HG03039 (cell line): ENCODE data around the gene SLC46A1.
A peak's percentile ranks its signal among the peaks of the same experiment; 100 is the strongest.
"Not testable (repeated sequence)": the region's sequence is repeated elsewhere in the genome, so short reads cannot be mapped to it uniquely, and the experiment has no call there.

Experiments
- ATAC-seq: cut with Tn5 transposase; IDR thresholded peaks from one replicate; pipeline ENCODE4 v1.9.1; 2021; ENCODE audit warnings: mild to moderate bottlenecking, moderate library complexity; ENCODE audit not compliant: unreplicated experiment

Gene SLC46A1

GRCh38 chr17:28405632-28406472 lies at the start of gene SLC46A1:
Gene SLC46A1 (minus strand): TSS chr17:28406212. CDS start chr17:28406114, 98 bp downstream.
- ATAC-seq, result peak; percentile 54

GRCh38 chr17:28449859-28450258 lies 43.8 kb upstream of the SLC46A1 start:
- ATAC-seq, result no peak

GRCh38 chr17:28447396-28447760 lies 41.4 kb upstream of the SLC46A1 start:
- no peak for ATAC-seq

- no peak for ATAC-seq
Measured at GRCh38 chr17:28446716-28447395, 40.8 kb upstream of the SLC46A1 start.

GRCh38 chr17:28443901-28444638 lies 38.1 kb upstream of the SLC46A1 start:
- ATAC-seq, result no peak

GRCh38 chr17:28434326-28434725 lies 28.3 kb upstream of the SLC46A1 start:
- not testable (repeated sequence) for ATAC-seq

- ATAC-seq, result no peak
Measured at GRCh38 chr17:28433721-28434120, 27.7 kb upstream of the SLC46A1 start.

GRCh38 chr17:28427982-28428381 lies 22.0 kb upstream of the SLC46A1 start:
- not testable (repeated sequence) for ATAC-seq

GRCh38 chr17:28427371-28427770 lies 21.4 kb upstream of the SLC46A1 start:
- no peak for ATAC-seq

- ATAC-seq, result no peak
Measured at GRCh38 chr17:28426081-28426519, 20.1 kb upstream of the SLC46A1 start.

GRCh38 chr17:28425206-28425605 lies 19.2 kb upstream of the SLC46A1 start:
- no peak for ATAC-seq

- no peak for ATAC-seq
Measured at GRCh38 chr17:28421787-28422305, 15.8 kb upstream of the SLC46A1 start.

- ATAC-seq, result no peak
Measured at GRCh38 chr17:28416703-28417311, 10.8 kb upstream of the SLC46A1 start.

GRCh38 chr17:28415886-28416285 lies 9.9 kb upstream of the SLC46A1 start:
- no peak for ATAC-seq

GRCh38 chr17:28413804-28414203 lies 7.8 kb upstream of the SLC46A1 start:
- ATAC-seq, result no peak

- ATAC-seq, result no peak
Measured at GRCh38 chr17:28412099-28412498, 6.1 kb upstream of the SLC46A1 start.

- ATAC-seq, result no peak
Measured at GRCh38 chr17:28407974-28408306, 1.9 kb upstream of the SLC46A1 start.

GRCh38 chr17:28407130-28407973 lies 1.3 kb upstream of the SLC46A1 start:
- no peak for ATAC-seq

- no peak for ATAC-seq
Measured at GRCh38 chr17:28406473-28406814, 432 bp upstream of the SLC46A1 start.
